ENCODE data around the gene TRAF3IP3. TPM values are rescaled to one million over a fixed set of nuclear protein-coding genes. Genes with fewer than 3 reads are reported as not detected.

TRAF3IP3 gene
- total RNA-seq, 4 donors from 2014 or later = 1.2 to 10.3 (median 1.9) TPM

- peaks cover 4 to 27% (median 10%) of the 10 kb centered on the region in 3 donors for H3K4me1 ChIP-seq
- H3K27me3 ChIP-seq = no peaks in the 10 kb centered on the region
- no peak for DNase-seq
- H3K36me3 ChIP-seq = no peaks in the 10 kb centered on the region
- WGBS, 2 donors = 65 to 80% methylated on average over 4 of the region's 4 CpGs
- H3K4me3 ChIP-seq = no peak overlapping the region
- intact Hi-C loops (cut with DNase I) = loop anchor here (5.0 kb wide), 1 partner anchor 51 kb away; no protein-coding TSS in a partner anchor
- no peaks in the 10 kb centered on the region for H3K9me3 ChIP-seq
- H3K27ac ChIP-seq = peak overlapping the region in 1 of 4 donors; percentile 65
- no peak for TF ChIP-seq POLR2A (IDR thresholded peaks at IDR 0.05)
- TF ChIP-seq, protein P1, sequence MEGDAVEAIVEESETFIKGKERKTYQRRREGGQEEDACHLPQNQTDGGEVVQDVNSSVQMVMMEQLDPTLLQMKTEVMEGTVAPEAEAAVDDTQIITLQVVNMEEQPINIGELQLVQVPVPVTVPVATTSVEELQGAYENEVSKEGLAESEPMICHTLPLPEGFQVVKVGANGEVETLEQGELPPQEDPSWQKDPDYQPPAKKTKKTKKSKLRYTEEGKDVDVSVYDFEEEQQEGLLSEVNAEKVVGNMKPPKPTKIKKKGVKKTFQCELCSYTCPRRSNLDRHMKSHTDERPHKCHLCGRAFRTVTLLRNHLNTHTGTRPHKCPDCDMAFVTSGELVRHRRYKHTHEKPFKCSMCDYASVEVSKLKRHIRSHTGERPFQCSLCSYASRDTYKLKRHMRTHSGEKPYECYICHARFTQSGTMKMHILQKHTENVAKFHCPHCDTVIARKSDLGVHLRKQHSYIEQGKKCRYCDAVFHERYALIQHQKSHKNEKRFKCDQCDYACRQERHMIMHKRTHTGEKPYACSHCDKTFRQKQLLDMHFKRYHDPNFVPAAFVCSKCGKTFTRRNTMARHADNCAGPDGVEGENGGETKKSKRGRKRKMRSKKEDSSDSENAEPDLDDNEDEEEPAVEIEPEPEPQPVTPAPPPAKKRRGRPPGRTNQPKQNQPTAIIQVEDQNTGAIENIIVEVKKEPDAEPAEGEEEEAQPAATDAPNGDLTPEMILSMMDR (IDR thresholded peaks at IDR 0.05) = no peak
Measured at GRCh38 chr1:209748620-209749019, 7.2 kb upstream of the TRAF3IP3 start.

- Histone ChIP-seq H3K9me3 (no peaks in the 10 kb centered on the region), H3K4me3 (no peak overlapping the region), H3K4me1 (peaks cover 4 to 27% (median 10%) of the 10 kb centered on the region in 3 donors), H3K27me3 (no peaks in the 10 kb centered on the region), H3K36me3 (no peaks in the 10 kb centered on the region), H3K27ac (no peak overlapping the region)
- no peak for TF ChIP-seq POLR2A (IDR thresholded peaks at IDR 0.05)
- intact Hi-C loops (cut with DNase I) = loop anchor here (5.0 kb wide), 1 partner anchor 52 kb away; no protein-coding TSS in a partner anchor
- WGBS, 2 donors = 43 to 48% methylated on average over 2 of the region's 2 CpGs
- no peak for DNase-seq
Measured at GRCh38 chr1:209749205-209749604, 6.6 kb upstream of the TRAF3IP3 start.

DNA sequence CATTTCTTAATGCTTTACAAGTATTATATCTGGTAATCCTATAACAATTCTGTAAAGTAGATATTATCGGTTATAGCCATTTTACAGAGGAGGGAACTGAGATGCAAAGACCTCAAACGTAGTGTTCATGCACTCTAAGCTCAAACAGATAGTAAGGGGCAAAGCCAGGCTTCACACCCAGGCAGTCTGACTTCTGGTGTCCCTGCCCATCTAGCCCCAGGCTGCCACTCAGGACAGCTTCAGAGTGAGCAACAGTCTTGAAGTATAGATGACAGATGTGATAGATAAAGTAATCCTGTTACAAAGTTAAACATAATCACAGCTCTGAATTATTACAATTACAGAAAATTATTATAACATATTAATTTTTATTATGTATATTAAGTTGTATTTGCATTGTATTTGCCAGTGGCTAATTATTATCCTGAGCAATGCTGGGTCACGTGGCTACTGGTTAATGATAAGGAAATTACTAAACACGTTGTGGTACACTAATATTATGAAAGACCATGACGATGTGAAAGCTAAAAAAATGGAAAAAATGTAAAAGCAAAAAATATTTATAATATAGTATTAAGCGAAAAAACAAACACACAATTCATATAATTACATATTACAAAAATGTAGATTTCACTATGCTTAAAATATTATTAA is 6.1 kb upstream of the TRAF3IP3 start:
- H3K36me3 ChIP-seq = no peaks in the 10 kb centered on the region
- intact Hi-C loops (cut with DNase I) = loop anchor here (5.0 kb wide), 1 partner anchor 52 kb away; no protein-coding TSS in a partner anchor
- TF ChIP-seq, protein P1 (IDR thresholded peaks at IDR 0.05) = no peak
- TF ChIP-seq POLR2A (IDR thresholded peaks at IDR 0.05) = no peak
- H3K9me3 ChIP-seq = no peaks in the 10 kb centered on the region
- H3K27me3 ChIP-seq = no peaks in the 10 kb centered on the region
- peaks cover 4 to 25% (median 10%) of the 10 kb centered on the region in 3 donors for H3K4me1 ChIP-seq
- H3K27ac ChIP-seq = no peak overlapping the region
- 56 to 57% methylated on average over 6 of the region's 6 CpGs for WGBS, 2 donors
- DNase-seq = no peak
- H3K4me3 ChIP-seq = no peak overlapping the region

DNA sequence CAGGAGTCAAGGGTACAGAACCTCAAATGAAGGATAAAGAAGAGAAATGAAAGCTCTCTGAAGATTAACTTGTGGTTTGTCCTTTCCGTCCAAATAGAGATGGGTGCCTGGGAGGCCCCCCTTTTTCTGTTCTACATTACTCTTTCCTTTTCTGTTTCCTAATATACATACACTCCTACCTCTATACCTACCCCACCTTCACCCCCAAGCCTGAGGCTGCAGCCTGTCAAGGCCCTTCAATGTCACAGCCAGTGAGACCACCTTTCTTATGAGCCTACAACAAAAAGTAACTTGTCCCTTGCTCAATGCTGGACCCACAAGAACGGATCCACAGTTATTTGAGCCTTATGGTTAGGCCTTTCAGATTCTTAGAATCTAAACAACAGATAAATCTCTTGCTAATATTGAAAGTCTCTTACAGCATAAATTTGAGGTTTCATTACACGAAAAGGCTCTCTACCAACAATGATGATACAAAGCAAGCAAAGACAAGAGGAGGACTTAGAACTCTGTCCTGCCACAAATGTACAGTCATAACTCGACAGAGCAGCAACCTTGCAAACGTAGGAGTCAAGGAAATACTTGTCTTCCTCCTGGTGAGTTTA is 4.1 kb upstream of the TRAF3IP3 start:
- H3K36me3 ChIP-seq = no peaks in the 10 kb centered on the region
- TF ChIP-seq, protein P1 (IDR thresholded peaks at IDR 0.05) = no peak
- TF ChIP-seq POLR2A (IDR thresholded peaks at IDR 0.05) = no peak
- peak overlapping the region in 1 of 4 donors; percentile 0 for H3K27ac ChIP-seq
- intact Hi-C loops (cut with DNase I) = no loop called here
- peaks cover 4 to 19% (median 10%) of the 10 kb centered on the region in 3 donors for H3K4me1 ChIP-seq
- no peak for DNase-seq
- H3K9me3 ChIP-seq = no peaks in the 10 kb centered on the region
- no peaks in the 10 kb centered on the region for H3K27me3 ChIP-seq
- 46 to 47% methylated on average over 5 of the region's 5 CpGs for WGBS, 2 donors
- no peak overlapping the region for H3K4me3 ChIP-seq

GRCh38 chr1:209752890-209753289 is 3.0 kb upstream of the TRAF3IP3 start:
- peaks cover 0 to 8% (median 4%) of the 10 kb centered on the region in 3 donors for H3K4me1 ChIP-seq
- TF ChIP-seq POLR2A (IDR thresholded peaks at IDR 0.05) = no peak
- TF ChIP-seq, protein P1 (IDR thresholded peaks at IDR 0.05) = no peak
- no peak overlapping the region for H3K4me3 ChIP-seq
- H3K27me3 ChIP-seq = no peaks in the 10 kb centered on the region
- H3K36me3 ChIP-seq = no peaks in the 10 kb centered on the region
- no peak for DNase-seq
- intact Hi-C loops (cut with DNase I) = no loop called here
- 71 to 84% methylated on average over 3 of the region's 3 CpGs for WGBS, 2 donors
- no peaks in the 10 kb centered on the region for H3K9me3 ChIP-seq
- no peak overlapping the region for H3K27ac ChIP-seq

All from esophagus squamous epithelium (tissue), 5 donors.